HG03135 (cell line): ENCODE data around the gene USP5.
"Not testable (repeated sequence)": the region's sequence is repeated elsewhere in the genome, so short reads cannot be mapped to it uniquely, and the experiment has no call there.

ENCODE experiments used
- ATAC-seq: cut with Tn5 transposase; IDR thresholded peaks from one replicate; pipeline ENCODE4 v1.9.1; 2021; ENCODE audit warnings: mild to moderate bottlenecking, moderate library complexity; ENCODE audit not compliant: unreplicated experiment

The USP5 gene

GRCh38 chr12:6886206-6886999 is 34.5 kb downstream of the USP5 start:
- ATAC-seq, result not testable (repeated sequence)

GRCh38 chr12:6887460-6887859 is 35.5 kb downstream of the USP5 start:
- ATAC-seq, result no peak

GRCh38 chr12:6888360-6888759 is 36.4 kb downstream of the USP5 start:
- no peak for ATAC-seq

GRCh38 chr12:6888794-6889193 is 36.8 kb downstream of the USP5 start:
- not testable (repeated sequence) for ATAC-seq

GRCh38 chr12:6889775-6890573 is 38.0 kb downstream of the USP5 start:
- ATAC-seq, result not testable (repeated sequence)

GRCh38 chr12:6890789-6891645 is 39.1 kb downstream of the USP5 start:
- peak; percentile 92 for ATAC-seq

GRCh38 chr12:6891646-6892001 is 39.7 kb downstream of the USP5 start:
- ATAC-seq, result no peak

GRCh38 chr12:6892683-6893082 is 40.7 kb downstream of the USP5 start:
- ATAC-seq, result not testable (repeated sequence)

- no peak for ATAC-seq
Observed at GRCh38 chr12:6894321-6894720, 42.4 kb downstream of the USP5 start.

- ATAC-seq, result no peak
Observed at GRCh38 chr12:6896846-6897435, 45.0 kb downstream of the USP5 start.

GRCh38 chr12:6899427-6899826 is 47.5 kb downstream of the USP5 start:
- no peak for ATAC-seq

- ATAC-seq, result no peak
Observed at GRCh38 chr12:6899837-6900519, 48.0 kb downstream of the USP5 start.

- ATAC-seq, result no peak
Observed at GRCh38 chr12:6902448-6902847, 50.5 kb downstream of the USP5 start.

- ATAC-seq, result no peak
Observed at GRCh38 chr12:6903722-6904121, 51.8 kb downstream of the USP5 start.

- peak; percentile 95 for ATAC-seq
Observed at GRCh38 chr12:6904280-6905276, 52.6 kb downstream of the USP5 start, which contains the start of gene LRRC23. Gene LRRC23, plus strand, starts transcription at chr12:6904822. Its CDS starts 812 bp downstream, at chr12:6905634.

GRCh38 chr12:6905414-6906040 is 53.6 kb downstream of the USP5 start:
- no peak for ATAC-seq

GRCh38 chr12:6908141-6908540 is 56.2 kb downstream of the USP5 start:
- ATAC-seq, result not testable (repeated sequence)

GRCh38 chr12:6909421-6910145 is 57.6 kb downstream of the USP5 start:
- ATAC-seq, result no peak
